Measurements from ENCODE around the gene SHISA3. TPM values are rescaled to one million over a fixed set of nuclear protein-coding genes. Genes with fewer than 3 reads are reported as not detected.

SHISA3 gene
- total RNA-seq, 1 donor from 2014 or later, result not detected

Other genes with a start within 250 kb of the SHISA3 start
- gene BEND4, start 244.8 kb upstream of the SHISA3 start, total RNA-seq, result not detected in 2 replicates

Measured in bronchial epithelial cell (primary cell).